GM18502 (cell line): ENCODE results near the gene ST6GALNAC6.
"Not testable (repeated sequence)": the region's sequence is repeated elsewhere in the genome, so short reads cannot be mapped to it uniquely, and the experiment has no call there.

Source experiments
- ATAC-seq: cut with Tn5 transposase; IDR thresholded peaks from one replicate; pipeline ENCODE4 v1.9.1; 2021; ENCODE audit warnings: mild to moderate bottlenecking; ENCODE audit not compliant: unreplicated experiment, poor library complexity

Gene ST6GALNAC6

DNA sequence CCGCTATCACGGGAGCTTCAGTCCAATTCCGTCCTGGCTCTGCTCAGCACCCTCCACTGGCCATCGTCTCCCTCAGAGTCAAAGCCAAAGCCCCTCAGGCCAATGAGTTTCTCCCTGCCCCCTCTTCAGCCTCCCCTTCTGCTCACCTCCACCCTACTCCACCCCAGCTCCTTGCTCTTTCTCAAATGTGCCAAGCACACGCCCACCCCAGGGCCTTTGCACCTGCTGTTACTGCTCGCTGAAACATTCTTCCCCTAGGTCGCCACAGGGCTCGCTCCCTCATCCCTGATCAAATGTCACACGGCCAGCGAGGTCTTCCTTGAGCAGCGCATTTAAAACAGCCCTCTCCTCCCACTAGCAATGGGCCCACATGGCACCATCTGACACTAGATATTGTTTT, 38.6 kb downstream of the ST6GALNAC6 start:
- no peak for ATAC-seq

DNA sequence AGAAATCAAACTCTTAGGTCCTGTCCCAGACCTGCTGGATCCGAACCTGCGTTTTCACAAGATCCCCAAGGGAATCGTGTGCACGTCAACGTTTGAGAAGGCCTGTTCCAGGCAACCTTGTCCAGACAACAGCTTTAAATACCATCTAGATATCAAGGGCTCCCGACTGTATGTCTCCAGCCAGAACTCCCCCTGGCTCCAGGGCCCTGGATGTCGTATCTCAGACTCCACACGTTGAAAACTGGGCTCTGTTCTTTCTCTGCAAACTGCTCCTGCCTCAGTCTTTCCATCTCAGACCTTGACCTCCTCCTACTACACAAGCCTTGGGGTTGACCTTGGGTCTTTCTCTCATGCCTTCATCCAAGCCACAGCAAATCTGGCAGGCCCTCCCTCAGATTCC, 39.1 kb downstream of the ST6GALNAC6 start:
- no peak for ATAC-seq

DNA sequence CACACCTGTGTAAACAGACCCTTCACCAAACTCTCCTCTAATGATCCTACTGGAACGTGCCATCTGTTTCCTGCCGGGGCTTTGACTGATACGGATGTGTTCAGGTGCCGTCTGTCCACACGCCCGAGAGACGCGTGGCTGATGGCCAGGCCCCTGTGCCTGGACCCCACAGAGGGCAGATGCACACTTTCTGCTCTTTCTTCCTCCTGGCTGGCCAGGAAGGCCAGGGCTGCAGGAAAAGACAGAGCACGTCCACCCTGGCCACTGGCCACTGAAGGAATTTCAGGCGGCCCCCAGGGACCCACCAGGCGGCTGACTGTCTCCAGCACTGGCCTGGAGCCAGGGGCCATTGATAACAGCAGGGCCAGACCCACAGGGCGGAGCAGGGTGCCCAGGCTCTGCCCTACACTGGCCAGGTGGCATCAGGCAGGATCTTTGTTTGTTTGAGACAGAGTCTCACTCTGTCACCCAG, 41.3 kb downstream of the ST6GALNAC6 start:
- ATAC-seq: no peak

DNA sequence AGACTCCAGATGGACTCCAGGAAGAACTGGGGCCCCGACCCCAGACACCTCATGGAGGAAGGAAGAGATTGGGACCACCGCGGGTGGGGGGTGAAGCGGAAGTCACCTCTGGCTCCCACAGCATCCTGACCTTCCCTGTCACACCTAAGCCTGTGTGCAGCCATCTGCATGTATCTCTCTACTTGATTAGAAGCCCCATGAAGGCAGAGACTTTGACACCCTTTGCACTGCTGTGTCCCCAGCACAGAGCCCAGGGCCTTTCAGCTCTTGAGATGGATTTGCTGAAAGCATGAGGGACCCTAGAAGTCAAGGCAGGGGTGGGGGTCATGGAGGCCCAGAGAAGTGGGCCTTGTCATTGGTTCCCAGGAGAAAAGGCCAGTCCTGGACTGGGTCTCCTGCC, 42.1 kb downstream of the ST6GALNAC6 start:
- ATAC-seq: no peak

DNA sequence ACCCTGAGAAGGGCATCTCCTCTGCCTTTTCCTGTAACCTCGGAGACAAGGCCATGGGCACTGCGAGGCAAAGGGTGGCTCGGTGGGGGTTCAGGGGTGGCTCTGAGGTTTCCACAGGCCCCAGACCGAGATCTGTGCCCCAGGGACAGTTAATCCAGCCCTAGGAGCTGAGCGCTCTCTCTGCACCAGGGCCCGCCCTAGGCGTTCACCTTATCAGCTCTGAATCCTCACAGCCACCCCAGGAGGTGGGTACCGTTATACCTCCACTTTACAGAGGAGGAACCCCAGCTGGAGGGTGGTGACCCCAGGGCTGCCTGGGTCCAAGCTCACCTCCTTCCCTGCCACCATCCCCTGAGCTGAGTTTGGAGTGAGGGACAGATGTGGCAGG, 42.7 kb downstream of the ST6GALNAC6 start:
- no peak for ATAC-seq

DNA sequence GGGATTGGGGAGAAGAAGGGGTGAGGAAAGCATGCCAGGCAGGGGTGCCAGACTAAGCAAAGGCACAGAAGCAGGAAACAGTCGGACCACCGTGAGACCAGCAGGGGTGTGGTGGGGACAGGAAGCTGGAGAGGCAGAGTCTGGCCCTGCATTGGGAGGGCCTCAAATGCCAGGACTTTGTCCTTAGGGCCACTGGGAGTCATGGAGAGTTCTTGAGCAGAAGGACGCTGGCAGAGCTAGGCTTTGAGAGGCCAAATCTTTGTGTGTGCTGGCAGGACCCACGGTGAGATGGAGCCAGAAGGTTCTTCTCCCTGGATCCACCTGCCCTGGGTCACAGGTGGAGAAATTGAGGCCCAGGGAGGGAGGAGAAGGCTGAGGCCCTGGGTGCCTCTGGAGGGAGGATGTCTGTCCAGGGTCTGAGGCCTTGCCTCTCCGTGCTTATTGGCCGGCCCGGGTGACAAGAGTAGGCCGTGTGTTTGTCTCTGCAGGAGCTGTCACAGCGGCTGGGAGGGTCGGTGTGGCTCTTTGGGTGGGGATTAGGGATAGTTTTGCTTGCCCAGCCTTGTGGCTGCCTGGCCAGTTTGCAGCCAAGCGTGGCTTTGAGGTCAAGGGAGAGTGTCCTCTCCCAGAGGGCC, 43.2 kb downstream of the ST6GALNAC6 start:
- ATAC-seq: no peak

DNA sequence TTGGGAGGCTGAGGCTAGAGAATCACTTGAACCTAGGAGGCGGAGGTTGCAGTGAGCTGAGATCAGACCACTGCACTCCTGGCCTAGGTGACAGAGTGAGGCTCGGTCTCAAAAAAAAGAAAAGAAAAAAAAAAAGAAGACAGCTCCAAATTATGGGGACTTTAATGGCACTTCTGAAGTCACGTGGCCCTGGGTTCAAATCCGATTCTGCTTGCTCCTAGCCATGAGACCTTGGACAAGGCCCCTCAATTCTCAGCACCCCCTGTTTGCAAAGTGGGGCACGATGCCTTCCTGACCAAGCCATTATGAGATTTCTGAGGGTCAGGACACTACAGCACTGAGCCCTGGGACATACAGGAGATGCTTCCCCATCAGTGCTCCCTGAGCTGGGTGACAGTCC, 43.9 kb downstream of the ST6GALNAC6 start:
- ATAC-seq: no peak

DNA sequence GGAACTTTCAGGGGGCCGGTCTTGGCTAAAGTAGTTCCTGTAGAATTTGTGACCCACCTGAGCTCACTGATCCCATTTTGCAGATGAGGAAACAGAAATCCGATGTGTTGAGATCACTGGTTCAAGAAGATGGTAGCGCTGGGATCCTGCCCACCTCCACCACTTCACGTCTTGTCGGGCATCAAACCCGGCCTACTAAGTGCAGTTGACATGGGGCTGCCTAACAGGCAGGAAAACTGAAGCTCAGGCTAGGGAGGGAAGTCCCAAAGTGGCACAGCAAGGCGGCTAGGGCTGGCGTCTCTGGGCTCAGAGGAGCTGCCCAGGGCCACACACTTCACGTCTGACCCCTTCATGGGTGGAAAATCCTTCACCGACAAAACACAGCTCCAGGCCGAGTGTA, 44.4 kb downstream of the ST6GALNAC6 start:
- ATAC-seq: no peak

DNA sequence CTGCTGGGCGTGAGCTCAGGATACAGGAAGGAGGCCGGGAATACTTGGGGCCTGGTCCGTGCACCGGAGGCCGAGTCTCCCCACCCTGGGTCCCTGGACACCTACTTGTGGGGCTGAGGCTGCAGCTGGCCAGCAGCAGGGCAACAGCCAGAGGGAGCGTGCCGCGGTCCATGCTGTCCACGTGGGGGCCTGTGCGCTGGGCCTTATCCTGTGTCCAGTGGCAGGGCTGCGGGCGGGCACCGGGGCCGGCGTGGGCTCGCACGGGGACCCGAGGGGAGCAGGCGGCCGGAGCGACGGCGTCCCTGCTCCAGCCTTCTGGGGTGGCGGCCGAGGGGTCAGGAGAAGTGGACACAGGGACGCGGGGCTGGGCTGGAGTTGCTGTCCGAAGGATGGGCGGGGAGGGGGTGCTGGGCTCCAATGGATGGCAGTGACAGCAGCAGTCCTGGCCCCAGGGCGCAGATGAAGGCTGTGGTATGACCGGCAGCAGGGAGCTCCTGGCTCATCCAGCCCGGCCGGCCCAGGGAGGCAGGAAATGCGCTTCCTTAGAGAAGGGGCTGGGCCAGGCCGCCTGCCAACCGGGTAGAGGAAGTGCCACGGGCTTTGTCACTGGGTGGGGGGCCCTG, 45.1 kb downstream of the ST6GALNAC6 start, which contains the start of gene ENG:
ENG (minus strand) TSS at position 475 of the 623 bp plus-strand sequence; CDS start at position 172, 303 bp downstream.
- no peak for ATAC-seq

DNA sequence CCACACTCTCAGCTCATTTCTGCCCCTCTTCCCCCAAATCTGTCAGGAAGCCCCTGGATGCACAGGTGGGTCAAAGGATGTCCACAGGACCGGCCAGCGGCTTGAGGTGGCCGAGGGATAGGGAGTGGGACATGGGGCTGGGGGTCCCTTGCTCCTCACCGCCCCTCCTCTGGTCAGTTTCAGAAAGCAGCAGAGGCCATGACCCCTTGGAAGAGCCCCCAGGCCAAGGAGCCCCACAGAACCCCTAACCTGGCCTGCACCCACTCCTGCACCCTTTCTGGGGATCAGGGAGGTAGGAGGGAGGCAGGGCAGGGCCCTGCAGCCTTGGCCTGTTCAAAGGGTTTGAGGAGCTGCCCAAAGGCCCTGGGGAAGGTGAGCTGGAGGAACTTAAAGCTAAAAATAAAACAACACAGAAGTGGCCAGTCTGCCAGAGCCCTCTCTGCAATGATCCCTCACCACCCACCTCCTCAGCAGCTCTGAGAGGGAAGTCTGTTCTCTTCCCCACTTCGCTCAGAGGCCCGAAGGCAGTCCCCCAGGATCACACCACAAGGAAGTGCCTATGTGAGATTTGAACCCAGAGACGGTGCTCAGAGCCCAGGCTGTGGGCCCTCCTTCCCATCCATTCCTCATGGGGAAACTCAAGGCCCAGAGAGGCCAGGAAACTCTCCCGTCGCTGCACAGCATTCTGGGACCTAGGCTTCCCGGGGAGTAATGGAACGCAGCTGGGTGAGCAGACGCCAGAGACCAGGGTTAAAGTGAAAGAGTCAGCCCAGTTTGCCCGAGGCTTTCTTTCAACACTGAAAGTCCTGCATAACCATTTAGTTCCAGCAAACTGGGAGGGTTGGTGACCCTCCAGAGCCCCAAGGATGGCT, 45.9 kb downstream of the ST6GALNAC6 start:
- ATAC-seq: no peak

DNA sequence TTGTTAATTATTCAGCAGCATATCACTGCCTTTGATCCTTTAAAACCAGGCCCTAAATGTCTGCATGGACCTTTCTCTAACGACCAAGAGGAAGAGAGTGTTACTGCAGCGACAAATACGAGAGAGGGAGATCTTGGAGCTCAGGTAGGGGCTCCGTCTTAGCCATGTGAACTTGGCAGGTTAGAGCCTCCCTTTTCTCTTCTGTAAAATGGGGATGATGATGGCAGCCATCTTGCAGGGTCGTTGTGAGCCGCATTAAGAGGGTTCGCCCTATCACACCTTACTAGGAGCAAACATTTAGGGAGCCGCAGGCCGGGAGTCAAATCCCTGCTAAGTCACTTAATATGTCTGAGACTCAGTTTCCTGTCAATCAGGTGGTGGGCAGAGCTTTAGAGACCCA, 46.6 kb downstream of the ST6GALNAC6 start:
- ATAC-seq: no peak

DNA sequence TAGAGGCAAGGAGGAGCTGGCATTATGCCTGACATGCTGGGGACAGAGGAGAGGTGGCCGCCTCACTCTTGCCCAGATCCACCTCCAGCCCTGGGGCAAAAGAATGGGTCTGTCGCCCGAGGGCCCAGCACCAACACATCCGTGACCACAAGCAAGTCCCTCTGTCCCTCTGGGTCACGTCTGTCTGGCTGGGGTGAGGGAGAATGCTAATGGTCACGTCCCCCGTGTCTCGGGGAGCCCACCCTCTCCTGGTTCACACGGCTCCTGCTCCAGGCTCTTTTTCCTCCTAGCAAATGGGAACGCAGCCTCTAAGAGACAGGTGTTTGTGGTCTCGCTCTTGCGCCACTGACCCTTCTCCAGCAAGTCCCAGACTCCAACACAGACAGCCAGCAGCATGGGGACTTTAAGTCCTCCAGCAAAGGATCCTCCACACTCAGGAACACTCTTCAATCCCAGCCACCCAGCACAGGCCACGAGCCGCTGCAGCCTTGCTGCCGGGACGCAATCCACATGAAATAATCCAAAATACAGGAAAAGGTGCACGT, 49.0 kb downstream of the ST6GALNAC6 start:
- ATAC-seq: no peak

DNA sequence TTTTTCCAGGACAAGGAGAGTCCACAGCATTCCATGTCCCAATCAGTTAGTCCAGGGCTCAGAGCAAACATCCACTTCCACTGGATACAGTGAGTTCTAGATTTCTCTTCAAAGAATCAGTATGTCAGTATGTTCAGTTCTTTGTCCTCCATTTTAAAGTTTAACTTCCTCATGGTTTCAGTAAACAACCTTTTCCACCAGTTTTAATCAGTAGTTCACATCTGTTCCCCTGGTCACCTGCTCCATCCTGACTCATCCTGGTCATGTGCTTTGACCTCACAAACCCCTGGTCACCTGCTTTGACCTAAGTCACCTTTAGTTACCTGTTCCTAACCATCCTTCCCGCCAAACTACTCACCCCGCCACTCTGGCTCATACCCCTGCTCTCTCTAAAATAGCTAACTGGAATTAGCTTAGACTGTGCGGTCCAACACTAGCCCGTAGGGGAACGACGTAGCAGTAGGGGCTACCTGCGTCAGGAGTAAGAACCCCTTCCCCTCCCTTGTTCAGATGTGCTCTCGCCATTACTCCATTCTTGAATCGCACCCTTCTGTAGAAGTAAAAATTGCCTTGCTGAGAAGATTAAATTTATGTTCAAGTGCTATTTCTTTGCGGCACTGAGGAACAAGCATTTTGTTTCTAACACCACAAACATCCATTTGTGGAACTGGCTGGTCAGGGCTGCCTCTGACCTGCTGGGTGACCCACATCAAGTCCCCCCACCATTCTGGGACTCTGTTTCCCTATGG, 50.5 kb downstream of the ST6GALNAC6 start:
- no peak for ATAC-seq

DNA sequence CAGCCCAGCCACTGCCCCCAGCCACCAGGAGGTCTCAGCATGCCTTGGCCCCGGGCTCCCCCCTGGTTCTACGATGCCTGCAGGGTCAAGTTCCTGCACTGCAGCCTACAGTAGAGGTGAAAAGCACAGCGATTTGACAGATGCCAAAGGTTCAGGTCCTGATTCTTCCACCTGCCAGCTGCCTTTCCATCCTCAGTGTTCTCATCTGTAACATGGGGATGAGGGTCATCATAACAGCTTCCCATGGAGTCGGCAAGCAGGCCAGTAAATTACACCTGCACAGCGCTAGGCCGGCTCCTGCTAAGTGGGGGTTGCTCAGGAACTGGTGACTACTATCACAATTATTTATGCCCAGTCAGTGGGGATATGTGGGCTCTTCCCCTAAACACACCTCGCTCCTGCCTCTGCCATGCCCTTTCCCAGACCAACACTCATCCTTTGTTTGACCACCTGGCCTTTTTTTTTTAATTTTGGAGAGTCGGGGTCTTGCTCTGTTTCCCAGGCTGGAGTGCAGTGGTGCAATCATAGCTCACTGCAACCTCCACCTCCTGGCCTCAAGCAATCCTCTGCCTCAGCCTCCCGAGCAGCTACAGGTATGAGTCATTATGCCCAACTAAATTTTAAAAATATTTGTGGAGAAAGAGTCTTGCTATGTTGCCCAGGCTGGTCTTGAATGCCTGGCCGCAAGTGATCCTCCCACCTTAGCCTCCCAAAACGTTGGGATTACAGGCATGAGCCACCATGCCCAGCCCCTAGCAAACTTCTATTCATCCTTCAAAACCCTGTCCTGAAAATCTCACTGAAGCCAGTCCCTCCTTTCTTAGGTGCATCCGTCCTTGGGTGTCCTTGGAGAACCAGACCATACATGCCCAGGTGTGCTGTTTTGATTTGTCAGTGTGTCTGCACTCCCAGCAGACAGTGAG, 51.3 kb downstream of the ST6GALNAC6 start:
- ATAC-seq: no peak

DNA sequence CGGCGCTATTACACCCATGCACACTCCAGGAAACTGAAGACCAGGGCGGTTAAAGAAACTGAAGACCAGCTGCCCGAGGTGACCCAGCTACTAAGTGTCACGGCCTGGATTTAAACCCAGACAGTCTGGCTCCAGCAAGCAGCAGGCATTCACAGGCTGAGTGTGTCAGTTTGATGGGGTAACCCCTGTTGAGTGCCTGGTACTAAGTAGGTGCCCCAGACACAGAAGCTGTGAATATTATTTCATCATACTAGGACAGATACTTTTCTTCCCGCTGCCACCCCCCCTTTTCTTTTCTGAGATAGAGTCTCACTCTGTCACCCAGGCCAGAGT, 52.3 kb downstream of the ST6GALNAC6 start:
- no peak for ATAC-seq

DNA sequence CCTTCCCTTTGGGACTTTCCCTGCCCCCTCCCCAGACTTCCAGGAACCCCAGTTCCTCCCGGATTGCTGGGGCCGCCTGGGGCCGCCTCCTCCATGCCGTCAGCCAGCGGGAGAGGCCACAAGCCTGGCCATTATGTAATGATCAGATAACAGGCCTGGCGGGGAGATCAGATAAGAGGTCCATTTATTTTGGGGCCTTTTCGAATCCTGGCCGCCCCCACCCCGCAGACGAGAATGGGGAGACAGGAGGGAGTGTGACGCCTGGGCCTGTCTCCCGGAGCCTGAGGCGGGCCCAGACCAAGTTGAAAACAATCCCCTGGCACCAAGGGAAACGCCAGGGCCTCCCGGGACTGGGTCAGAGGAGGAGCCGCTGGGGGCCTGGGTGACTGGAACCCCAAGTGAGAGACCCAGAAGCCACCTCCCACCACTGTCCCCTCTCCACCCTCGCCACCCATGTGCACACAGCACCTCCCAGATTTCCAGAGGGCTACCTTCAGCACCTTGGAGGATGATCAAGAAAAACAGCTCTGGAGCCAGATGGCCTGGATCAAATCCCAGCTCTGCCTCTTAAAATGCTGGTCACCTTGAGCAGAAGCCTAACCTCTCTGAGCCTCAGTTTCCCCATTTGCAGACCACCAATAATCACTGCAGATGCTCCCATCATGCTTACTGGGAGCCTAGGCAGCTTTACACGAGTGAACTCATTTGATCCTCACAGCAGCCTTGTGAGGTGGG, 52.8 kb downstream of the ST6GALNAC6 start:
- no peak for ATAC-seq

DNA sequence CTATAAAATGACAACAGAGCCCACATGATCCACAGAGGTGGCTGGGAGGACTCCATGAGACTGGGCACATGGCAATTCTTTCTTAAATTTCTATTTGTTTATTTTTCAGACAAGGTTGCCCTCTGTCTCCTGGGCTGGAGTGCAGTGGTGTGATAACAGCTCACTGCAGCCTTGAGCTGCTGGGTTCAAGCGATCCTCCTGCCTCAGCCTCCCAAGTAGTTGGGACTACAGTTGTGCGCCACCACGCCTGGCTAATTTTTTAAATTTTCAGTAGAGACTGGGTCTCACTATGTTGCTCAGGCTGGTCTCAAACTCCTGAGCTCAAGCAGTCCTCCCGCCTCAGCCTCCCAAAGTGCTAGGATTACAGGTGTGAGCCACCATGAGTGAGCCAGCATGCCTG, 53.8 kb downstream of the ST6GALNAC6 start:
- not testable (repeated sequence) for ATAC-seq

DNA sequence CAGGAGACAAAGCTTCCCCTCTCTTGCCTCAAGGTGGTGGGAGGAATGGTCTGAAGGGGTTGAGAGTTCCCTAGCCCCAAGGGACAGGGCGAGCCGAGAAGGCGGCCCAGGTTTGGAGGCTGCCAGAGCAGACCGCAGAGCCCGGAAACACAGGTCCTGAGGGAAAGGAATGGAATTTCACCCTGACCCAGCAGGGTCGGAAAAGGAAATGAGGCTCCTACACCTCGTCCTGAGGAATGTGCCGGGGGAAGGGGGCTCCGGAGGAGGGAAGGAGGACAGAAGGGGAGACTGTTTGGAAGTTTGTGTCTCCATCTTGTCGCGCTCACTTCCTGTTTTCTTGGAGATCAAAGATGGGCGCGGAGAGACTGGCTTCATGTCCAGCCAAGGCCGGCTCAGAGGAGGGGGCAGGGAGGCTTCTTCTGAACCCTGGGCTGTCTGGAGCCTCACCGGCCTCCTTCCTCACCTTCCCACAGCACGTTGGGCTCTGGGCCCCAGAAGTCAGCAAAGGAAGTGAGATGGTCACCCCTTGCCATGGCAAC, 54.5 kb downstream of the ST6GALNAC6 start:
- ATAC-seq: no peak
